Tibial artery (tissue), 4 donors: ENCODE data around the gene ARHGEF3.

ENCODE experiments used
- DNase-seq, 2 donors: peaks; one replicate each; pipeline ENCODE4 v3.0.0-alpha.2; 2019
- H3K27ac ChIP-seq, 2 donors: fragments of 200-600 bp; sonication (generic) in 1 of 2; 1 replicate in 1 of 2; 2 replicates in 1 of 2; pipeline ENCODE4 v1.5.1; 2018 to 2019; ENCODE audit warnings: mild to moderate bottlenecking in 1 of 2
- H3K27me3 ChIP-seq, 2 donors: fragments of 200-600 bp; sonication (generic) in 1 of 2; one replicate each; pipeline versions ENCODE4 v1.5.1 to v1.6.0; 2016 to 2019
- H3K36me3 ChIP-seq, 3 donors: fragments of 200-600 bp; sonication (generic) in 2 of 3; one replicate each; pipeline ENCODE4 v1.5.1; 2016 to 2019; ENCODE audit warnings: mild to moderate bottlenecking in 2 of 3
- H3K4me1 ChIP-seq, 4 donors: fragments of 200-600 bp; sonication (generic) in 2 of 4; 1 replicate in 3 of 4; 2 replicates in 1 of 4; pipeline ENCODE4 v1.5.1; 2016 to 2019
- H3K4me3 ChIP-seq, 2 donors: fragments of 200-600 bp; sonication (generic) in 1 of 2; 1 replicate in 1 of 2; 2 replicates in 1 of 2; pipeline ENCODE4 v1.5.1; 2018 to 2019; ENCODE audit warnings: mild to moderate bottlenecking in 2 of 2
- H3K9me3 ChIP-seq, 3 donors: fragments of 200-600 bp; sonication (generic) in 1 of 3; one replicate each; pipeline ENCODE4 v1.5.1; 2016 to 2019
- CTCF ChIP-seq, 2 experiments: fragments of 200-600 bp in 1 of 2; fragments of 450-650 bp in 1 of 2; IDR thresholded peaks; one replicate each; pipeline ENCODE4 v1.5.1; 2017 to 2019; ENCODE audit warnings: antibody characterized with exemption in 2 of 2, mild to moderate bottlenecking in 1 of 2, moderate library complexity in 1 of 2
- intact Hi-C: fragments of 100-400 bp; cut with DNase I; formaldehyde crosslinking; loops from one replicate; pipeline ENCODE4 v1.15.0; 2023; ENCODE audit warnings: low total_unique reads

ARHGEF3 gene

GRCh38 chr3:56680054-56680580 is 121.6 kb downstream of the ARHGEF3 start:
- TF ChIP-seq CTCF (IDR thresholded peaks at IDR 0.05): no peak
- intact Hi-C loops: no loop called here
- H3K27ac ChIP-seq: no peak overlapping the region

More at GRCh38 chr3:56680054-56680580, 121.6 kb downstream of the ARHGEF3 start:
- Histone ChIP-seq H3K4me3 (no peak overlapping the region), H3K9me3 (no peaks in the 10 kb centered on the region), H3K36me3 (no peaks in the 10 kb centered on the region), H3K4me1 (peaks cover 0 to 32% (median 22%) of the 10 kb centered on the region in 4 donors), H3K27me3 (no peaks in the 10 kb centered on the region)
- DNase-seq: no peak
